SU-DHL-6 (cell line): ENCODE results near the gene CUL9.

ENCODE experiments used
- H2AFZ ChIP-seq: fragments of 200-600 bp; sonication (generic); 2 replicates; pipeline ENCODE4 v1.6.1; 2014; ENCODE audit warnings: low read depth, mild to moderate bottlenecking, moderate library complexity, mixed read lengths, antibody characterized with exemption, low read length; ENCODE audit not compliant: severe bottlenecking
- H3F3A ChIP-seq: fragments of 200-600 bp; shearing (Covaris generic); 2 replicates; pipeline ENCODE4 v1.6.0; 2016; ENCODE audit warnings: antibody characterized with exemption, mild to moderate bottlenecking; ENCODE audit not compliant: insufficient read depth
- H3K27ac ChIP-seq: fragments of 200-600 bp; sonication (generic); 2 replicates; pipeline ENCODE4 v1.5.1; 2016; ENCODE audit warnings: low read depth, mild to moderate bottlenecking, low read length, moderate library complexity, mixed read lengths
- H3K27me3 ChIP-seq: fragments of 200-600 bp; sonication (generic), shearing (Covaris generic); 2 replicates; pipeline ENCODE4 v1.6.0; 2014; ENCODE audit warnings: mild to moderate bottlenecking, low read length
- H3K36me3 ChIP-seq: fragments of 200-600 bp; sonication (generic); 2 replicates; pipeline ENCODE4 v1.6.1; 2014; ENCODE audit warnings: mild to moderate bottlenecking, low read length, mixed read lengths
- H3K4me2 ChIP-seq: fragments of 300-600, 200-600 bp; shearing (Covaris generic), sonication (generic); 2 replicates; pipeline ENCODE4 v1.6.0; 2014; ENCODE audit warnings: low read length, low read depth, mild to moderate bottlenecking; ENCODE audit not compliant: poor library complexity, severe bottlenecking
- H3K4me3 ChIP-seq: fragments of 200-600 bp; sonication (generic); 2 replicates; pipeline ENCODE4 v1.5.1; 2014; ENCODE audit warnings: antibody characterized with exemption, low read length, mild to moderate bottlenecking, mixed read lengths; ENCODE audit not compliant: insufficient read depth, poor library complexity, severe bottlenecking
- H3K79me2 ChIP-seq: fragments of 200-600 bp; sonication (generic); 2 replicates; pipeline ENCODE4 v1.6.1; 2014; ENCODE audit warnings: mild to moderate bottlenecking, low read length, moderate library complexity; ENCODE audit not compliant: insufficient read depth
- H3K9ac ChIP-seq: fragments of 200-600 bp; sonication (generic); 2 replicates; pipeline ENCODE4 v1.7.0; 2014; ENCODE audit warnings: mild to moderate bottlenecking, low read length
- H3K9me2 ChIP-seq: fragments of 200-600 bp; sonication (generic); replicated peaks from 2 replicates; pipeline ENCODE4 v1.6.1; 2014; ENCODE audit warnings: low read length; ENCODE audit not compliant: insufficient read depth
- H3K9me3 ChIP-seq: fragments of 200-600 bp; sonication (generic); 2 replicates; pipeline ENCODE4 v1.6.1; 2014; ENCODE audit warnings: low read length, mixed read lengths; ENCODE audit not compliant: insufficient read depth
- H4K20me1 ChIP-seq: fragments of 200-600 bp; sonication (generic); 2 replicates; pipeline ENCODE4 v1.6.1; 2014; ENCODE audit warnings: low read depth, mild to moderate bottlenecking, antibody characterized with exemption, low read length, moderate library complexity, mixed read lengths
- EZH2phosphoT487 ChIP-seq: fragments of 200-600 bp; sonication (generic), shearing (Covaris generic); conservative IDR thresholded peaks from 2 replicates; pipeline ENCODE4 v1.6.1; 2018; ENCODE audit warnings: mild to moderate bottlenecking, antibody characterized with exemption, low read length, moderate library complexity, mixed read lengths
- TF ChIP-seq, protein P1 (sequence below): fragments of 200-600 bp; sonication (generic); IDR thresholded peaks from one replicate; pipeline ENCODE4 v1.5.1; 2017; ENCODE audit warnings: antibody characterized with exemption, mild to moderate bottlenecking, low read length, moderate library complexity; ENCODE audit not compliant: insufficient read depth, poor library complexity, severe bottlenecking

CUL9 gene

GRCh38 chr6:43202451-43202850 lies 20.5 kb downstream of the CUL9 start:
- no peaks in the 10 kb centered on the region for H3K79me2 ChIP-seq
- no peak overlapping the region for H3K4me3 ChIP-seq
- H3F3A ChIP-seq: 0 out of 2 replicates have a peak, but pooled peaks cover 4% of the 10 kb centered on the region
- no peaks in the 10 kb centered on the region for H3K27me3 ChIP-seq
- 0 out of 2 replicates have a peak, but pooled peaks cover 4% of the 10 kb centered on the region for H3K36me3 ChIP-seq
- no peak overlapping the region for H3K4me2 ChIP-seq
- H4K20me1 ChIP-seq: no peaks in the 10 kb centered on the region
- no peak overlapping the region for H2AFZ ChIP-seq
- H3K9me2 ChIP-seq: no peaks in the 10 kb centered on the region
- H3K27ac ChIP-seq: no peak overlapping the region
- no peak overlapping the region for H3K9ac ChIP-seq
- H3K9me3 ChIP-seq: no peaks in the 10 kb centered on the region
- TF ChIP-seq, protein P1, sequence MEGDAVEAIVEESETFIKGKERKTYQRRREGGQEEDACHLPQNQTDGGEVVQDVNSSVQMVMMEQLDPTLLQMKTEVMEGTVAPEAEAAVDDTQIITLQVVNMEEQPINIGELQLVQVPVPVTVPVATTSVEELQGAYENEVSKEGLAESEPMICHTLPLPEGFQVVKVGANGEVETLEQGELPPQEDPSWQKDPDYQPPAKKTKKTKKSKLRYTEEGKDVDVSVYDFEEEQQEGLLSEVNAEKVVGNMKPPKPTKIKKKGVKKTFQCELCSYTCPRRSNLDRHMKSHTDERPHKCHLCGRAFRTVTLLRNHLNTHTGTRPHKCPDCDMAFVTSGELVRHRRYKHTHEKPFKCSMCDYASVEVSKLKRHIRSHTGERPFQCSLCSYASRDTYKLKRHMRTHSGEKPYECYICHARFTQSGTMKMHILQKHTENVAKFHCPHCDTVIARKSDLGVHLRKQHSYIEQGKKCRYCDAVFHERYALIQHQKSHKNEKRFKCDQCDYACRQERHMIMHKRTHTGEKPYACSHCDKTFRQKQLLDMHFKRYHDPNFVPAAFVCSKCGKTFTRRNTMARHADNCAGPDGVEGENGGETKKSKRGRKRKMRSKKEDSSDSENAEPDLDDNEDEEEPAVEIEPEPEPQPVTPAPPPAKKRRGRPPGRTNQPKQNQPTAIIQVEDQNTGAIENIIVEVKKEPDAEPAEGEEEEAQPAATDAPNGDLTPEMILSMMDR: no peak
- no peak for TF ChIP-seq EZH2phosphoT487

- Histone ChIP-seq H2AFZ (no peak overlapping the region), H3K79me2 (no peaks in the 10 kb centered on the region), H3K27me3 (no peaks in the 10 kb centered on the region), H3K9me3 (no peaks in the 10 kb centered on the region), H3K9ac (no peak overlapping the region), H4K20me1 (no peaks in the 10 kb centered on the region), H3K4me3 (no peak overlapping the region), H3K4me2 (no peak overlapping the region), H3K27ac (no peak overlapping the region), H3K9me2 (no peaks in the 10 kb centered on the region), H3F3A (0 out of 2 replicates have a peak, but pooled peaks cover 4% of the 10 kb centered on the region), H3K36me3 (peaks cover 8% of the 10 kb centered on the region; the same call in 1 of the 2 replicates)
- TF ChIP-seq, protein P1: no peak
- no peak for TF ChIP-seq EZH2phosphoT487
These were observed 21.2 kb downstream of the CUL9 start for GRCh38 chr6:43203029-43203717.

- H4K20me1 ChIP-seq: no peaks in the 10 kb centered on the region
These were observed 21.7 kb downstream of the CUL9 start for GRCh38 chr6:43203718-43204095.

More at GRCh38 chr6:43203718-43204095, 21.7 kb downstream of the CUL9 start:
- Histone ChIP-seq H3K27me3 (no peaks in the 10 kb centered on the region), H3K9me3 (no peaks in the 10 kb centered on the region), H2AFZ (no peak overlapping the region), H3K79me2 (no peaks in the 10 kb centered on the region), H3K27ac (no peak overlapping the region), H3K4me3 (no peak overlapping the region), H3F3A (0 out of 2 replicates have a peak, but pooled peaks cover 4% of the 10 kb centered on the region), H3K36me3 (peaks cover 8% of the 10 kb centered on the region; the same call in 1 of the 2 replicates), H3K9ac (no peak overlapping the region), H3K4me2 (no peak overlapping the region), H3K9me2 (no peaks in the 10 kb centered on the region)
- TF ChIP-seq, protein P1: no peak
- TF ChIP-seq EZH2phosphoT487: no peak
